ENCODE data around the gene CCDC88C. TPM values are rescaled to one million over a fixed set of nuclear protein-coding genes. Genes with fewer than 3 reads are reported as not detected.

Gene CCDC88C
- total RNA-seq, 1 donor from 2014 or later: 78.5 TPM

- DNase-seq (ENCODE audit: low spot score): no peak
These were observed 50.1 kb downstream of the CCDC88C start for GRCh38 chr14:91367173-91368171.

- DNase-seq (ENCODE audit: low spot score): no peak
These were observed 50.9 kb downstream of the CCDC88C start for GRCh38 chr14:91366749-91367148.

- DNase-seq (ENCODE audit: low spot score): no peak
These were observed 52.1 kb downstream of the CCDC88C start for GRCh38 chr14:91365552-91365951.

GRCh38 chr14:91364524-91365270, 52.9 kb downstream of the CCDC88C start:
- no peak for DNase-seq (ENCODE audit: low spot score)

- DNase-seq (ENCODE audit: low spot score): no peak
These were observed 53.7 kb downstream of the CCDC88C start for GRCh38 chr14:91363776-91364523.

GRCh38 chr14:91361233-91361811, 56.3 kb downstream of the CCDC88C start:
- DNase-seq (ENCODE audit: low spot score): no peak

- DNase-seq (ENCODE audit: low spot score): no peak
These were observed 57.0 kb downstream of the CCDC88C start for GRCh38 chr14:91360490-91361232.

GRCh38 chr14:91358654-91359220, 58.9 kb downstream of the CCDC88C start:
- no peak for DNase-seq (ENCODE audit: low spot score)

GRCh38 chr14:91358025-91358319, 59.6 kb downstream of the CCDC88C start:
- no peak for DNase-seq (ENCODE audit: low spot score)

- DNase-seq (ENCODE audit: low spot score): no peak
These were observed 60.2 kb downstream of the CCDC88C start for GRCh38 chr14:91357272-91358024.

GRCh38 chr14:91356181-91356763, 61.3 kb downstream of the CCDC88C start:
- no peak for DNase-seq (ENCODE audit: low spot score)

GRCh38 chr14:91354979-91355685, 62.5 kb downstream of the CCDC88C start:
- no peak for DNase-seq (ENCODE audit: low spot score)

- no peak for DNase-seq (ENCODE audit: low spot score)
These were observed 63.3 kb downstream of the CCDC88C start for GRCh38 chr14:91354221-91354916.

- DNase-seq (ENCODE audit: low spot score): no peak
These were observed 64.6 kb downstream of the CCDC88C start for GRCh38 chr14:91352728-91353692.

GRCh38 chr14:91352053-91352452, 65.6 kb downstream of the CCDC88C start:
- DNase-seq (ENCODE audit: low spot score): no peak

- no peak for DNase-seq (ENCODE audit: low spot score)
These were observed 66.1 kb downstream of the CCDC88C start for GRCh38 chr14:91351512-91351862.

- no peak for DNase-seq (ENCODE audit: low spot score)
These were observed 66.7 kb downstream of the CCDC88C start for GRCh38 chr14:91350813-91351511.
